ENCODE measurements around the gene KNCN.

GRCh38 chr1:46516200-46516950 is 35.1 kb downstream of the KNCN start:
- no peak for TF ChIP-seq GATA2 (IDR thresholded peaks at IDR 0.05; ENCODE audit: low read depth, low read length)
- TF ChIP-seq GATA3 (IDR thresholded peaks at IDR 0.05; ENCODE audit: low read depth, low read length), result no peak
